ENCODE results near the gene CYP27A1.
"Not testable (repeated sequence)": the region's sequence is repeated elsewhere in the genome, so short reads cannot be mapped to it uniquely, and the experiment has no call there.

CYP27A1 gene

GRCh38 chr2:218781691-218782527 is at the start of gene CYP27A1:
Gene CYP27A1, plus strand, starts transcription at chr2:218782147. Its CDS starts 36 bp downstream, at chr2:218782183.
- no peak for DNase-seq

- no peak for DNase-seq
Observed at GRCh38 chr2:218732761-218733158, 49.2 kb upstream of the CYP27A1 start.

- no peak for DNase-seq
Observed at GRCh38 chr2:218733171-218734021, 48.6 kb upstream of the CYP27A1 start.

- no peak for DNase-seq
Observed at GRCh38 chr2:218734190-218734975, 47.6 kb upstream of the CYP27A1 start.

GRCh38 chr2:218736531-218736930 is 45.4 kb upstream of the CYP27A1 start:
- DNase-seq: no peak

- no peak for DNase-seq
Observed at GRCh38 chr2:218743068-218743467, 38.9 kb upstream of the CYP27A1 start.

GRCh38 chr2:218744615-218745014 is 37.3 kb upstream of the CYP27A1 start:
- no peak for DNase-seq

- no peak for DNase-seq
Observed at GRCh38 chr2:218745160-218745558, 36.8 kb upstream of the CYP27A1 start.

GRCh38 chr2:218745559-218746469 is 36.1 kb upstream of the CYP27A1 start:
- DNase-seq: no peak

- DNase-seq: no peak
Observed at GRCh38 chr2:218746470-218746795, 35.5 kb upstream of the CYP27A1 start.

- DNase-seq: no peak
Observed at GRCh38 chr2:218746960-218747359, 35.0 kb upstream of the CYP27A1 start.

GRCh38 chr2:218748741-218749441 is 33.1 kb upstream of the CYP27A1 start:
- DNase-seq: no peak

GRCh38 chr2:218754201-218754600 is 27.7 kb upstream of the CYP27A1 start:
- DNase-seq: no peak

GRCh38 chr2:218754781-218755180 is 27.2 kb upstream of the CYP27A1 start:
- DNase-seq: no peak

- no peak for DNase-seq
Observed at GRCh38 chr2:218755198-218755566, 26.8 kb upstream of the CYP27A1 start.

- DNase-seq: no peak
Observed at GRCh38 chr2:218755567-218756404, 26.2 kb upstream of the CYP27A1 start.

GRCh38 chr2:218756599-218757377 is 25.2 kb upstream of the CYP27A1 start:
- no peak for DNase-seq

- no peak for DNase-seq
Observed at GRCh38 chr2:218761795-218762194, 20.2 kb upstream of the CYP27A1 start.

- not testable (repeated sequence) for DNase-seq
Observed at GRCh38 chr2:218772759-218773158, 9.2 kb upstream of the CYP27A1 start.

GRCh38 chr2:218773881-218774280 is 8.1 kb upstream of the CYP27A1 start:
- DNase-seq: no peak
